Measurements from ENCODE around the gene PCSK2. TPM values are rescaled to one million over a fixed set of nuclear protein-coding genes. Genes with fewer than 3 reads are reported as not detected.

The PCSK2 gene
- polyA plus RNA-seq, 2 of the 4 experiments (the other 2 are of a cell fraction) = 0.01 TPM; not detected in 1

DNA sequence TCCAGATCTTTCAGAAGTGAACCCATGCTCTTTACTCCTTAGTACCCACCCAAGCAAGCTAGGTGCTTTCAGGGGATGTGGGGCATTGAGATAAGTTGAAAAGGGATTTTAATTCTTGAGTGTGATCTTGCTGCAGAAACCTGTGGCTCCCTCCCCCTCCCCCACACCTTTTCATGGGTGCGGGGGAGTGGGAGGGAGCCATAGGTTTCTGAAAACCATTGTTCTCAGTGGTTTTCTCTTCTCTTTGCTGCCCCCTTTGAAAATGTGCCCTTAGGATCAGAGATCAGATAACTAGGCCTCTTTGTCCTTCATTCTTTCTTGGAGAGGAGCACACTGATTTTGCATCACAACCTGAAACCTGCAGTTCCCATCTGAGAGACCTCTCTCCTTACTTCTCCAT is 2.4 kb downstream of the PCSK2 start:
- no peak overlapping the region for H3K4me2 ChIP-seq
- DNase-seq (ENCODE audit: low read depth in 1 of 2, low spot score in 1 of 2) = no peak
- H3K9me3 ChIP-seq = no peaks in the 10 kb centered on the region
- no peak overlapping the region for H3K4me3 ChIP-seq
- no peak for ATAC-seq
- ChIA-PET POLR2A (no interaction called here), CTCF (no interaction called here)
- no peak for FAIRE-seq
- H3K27ac ChIP-seq = no peak overlapping the region
- 33% methylated on average over 1 of the region's 1 CpG for WGBS (ENCODE audit: missing lambda C conversion rate)
- TF ChIP-seq, protein P1, sequence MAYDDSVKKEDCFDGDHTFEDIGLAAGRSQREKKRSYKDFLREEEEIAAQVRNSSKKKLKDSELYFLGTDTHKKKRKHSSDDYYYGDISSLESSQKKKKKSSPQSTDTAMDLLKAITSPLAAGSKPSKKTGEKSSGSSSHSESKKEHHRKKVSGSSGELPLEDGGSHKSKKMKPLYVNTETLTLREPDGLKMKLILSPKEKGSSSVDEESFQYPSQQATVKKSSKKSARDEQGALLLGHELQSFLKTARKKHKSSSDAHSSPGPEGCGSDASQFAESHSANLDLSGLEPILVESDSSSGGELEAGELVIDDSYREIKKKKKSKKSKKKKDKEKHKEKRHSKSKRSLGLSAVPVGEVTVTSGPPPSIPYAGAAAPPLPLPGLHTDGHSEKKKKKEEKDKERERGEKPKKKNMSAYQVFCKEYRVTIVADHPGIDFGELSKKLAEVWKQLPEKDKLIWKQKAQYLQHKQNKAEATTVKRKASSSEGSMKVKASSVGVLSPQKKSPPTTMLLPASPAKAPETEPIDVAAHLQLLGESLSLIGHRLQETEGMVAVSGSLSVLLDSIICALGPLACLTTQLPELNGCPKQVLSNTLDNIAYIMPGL (CRISPR knock-in tag; IDR thresholded peaks at IDR 0.05; ENCODE audit: borderline replicate concordance) = no peak
- TF ChIP-seq MAFK (IDR thresholded peaks at IDR 0.05; ENCODE audit: partially characterized antibody) (no peak), SMC3 (IDR thresholded peaks at IDR 0.05) (no peak), RFX5 (IDR thresholded peaks at IDR 0.05) (no peak)
- peaks cover 7% of the 10 kb centered on the region for H3K4me1 ChIP-seq

DNA sequence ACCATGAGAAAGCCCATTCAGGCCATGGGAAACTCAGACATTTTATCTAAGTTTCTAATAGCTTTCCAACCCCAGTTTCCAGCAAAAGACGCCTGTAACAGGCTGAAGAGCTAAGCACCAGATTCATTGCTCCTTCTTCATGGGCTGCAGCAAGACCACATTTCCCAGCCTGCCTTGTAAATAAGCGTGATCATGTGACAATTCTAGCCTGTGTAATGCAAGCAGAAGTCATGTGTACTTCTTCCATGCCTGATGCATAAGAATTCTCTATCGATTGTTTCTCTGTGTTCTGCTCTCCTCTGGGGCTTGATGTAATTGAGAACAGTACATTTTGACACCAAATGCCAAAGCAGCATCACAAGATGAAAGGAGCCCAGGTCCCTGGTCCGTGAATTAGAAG is 6.8 kb downstream of the PCSK2 start:
- ATAC-seq (no peak), FAIRE-seq (no peak), DNase-seq (ENCODE audit: low read depth in 1 of 2, low spot score in 1 of 2) (no peak)
- TF ChIP-seq USF2 (IDR thresholded peaks at IDR 0.05) (no peak), HOXB5 (CRISPR knock-in tag; IDR thresholded peaks at IDR 0.05) (no peak), MYC (IDR thresholded peaks at IDR 0.05; ENCODE audit: borderline replicate concordance, low read length) (no peak), HDAC2 (IDR thresholded peaks at IDR 0.05) (no peak), MAZ (IDR thresholded peaks at IDR 0.05; ENCODE audit: borderline replicate concordance, low read depth, low read length) (no peak), ZNF302 (CRISPR knock-in tag; IDR thresholded peaks at IDR 0.05) (no peak), CBX2 (IDR thresholded peaks at IDR 0.05; ENCODE audit: borderline replicate concordance, low read depth) (no peak), RNF2 (IDR thresholded peaks at IDR 0.05; ENCODE audit: borderline replicate concordance, low read depth) (no peak), FOSB (CRISPR knock-in tag; IDR thresholded peaks at IDR 0.05) (no peak)
- TF ChIP-seq, protein P2, sequence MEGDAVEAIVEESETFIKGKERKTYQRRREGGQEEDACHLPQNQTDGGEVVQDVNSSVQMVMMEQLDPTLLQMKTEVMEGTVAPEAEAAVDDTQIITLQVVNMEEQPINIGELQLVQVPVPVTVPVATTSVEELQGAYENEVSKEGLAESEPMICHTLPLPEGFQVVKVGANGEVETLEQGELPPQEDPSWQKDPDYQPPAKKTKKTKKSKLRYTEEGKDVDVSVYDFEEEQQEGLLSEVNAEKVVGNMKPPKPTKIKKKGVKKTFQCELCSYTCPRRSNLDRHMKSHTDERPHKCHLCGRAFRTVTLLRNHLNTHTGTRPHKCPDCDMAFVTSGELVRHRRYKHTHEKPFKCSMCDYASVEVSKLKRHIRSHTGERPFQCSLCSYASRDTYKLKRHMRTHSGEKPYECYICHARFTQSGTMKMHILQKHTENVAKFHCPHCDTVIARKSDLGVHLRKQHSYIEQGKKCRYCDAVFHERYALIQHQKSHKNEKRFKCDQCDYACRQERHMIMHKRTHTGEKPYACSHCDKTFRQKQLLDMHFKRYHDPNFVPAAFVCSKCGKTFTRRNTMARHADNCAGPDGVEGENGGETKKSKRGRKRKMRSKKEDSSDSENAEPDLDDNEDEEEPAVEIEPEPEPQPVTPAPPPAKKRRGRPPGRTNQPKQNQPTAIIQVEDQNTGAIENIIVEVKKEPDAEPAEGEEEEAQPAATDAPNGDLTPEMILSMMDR (IDR thresholded peaks at IDR 0.05) = no peak
- no peaks in the 10 kb centered on the region for H3K9me3 ChIP-seq
- ChIA-PET POLR2A (no interaction called here), CTCF (interaction anchor here (1.5 kb wide), 1 partner anchor 9 kb away, joined by 4 read pairs; no protein-coding TSS in a partner anchor)
- no peaks in the 10 kb centered on the region for H3K4me1 ChIP-seq
- no peak overlapping the region for H3K4me2 ChIP-seq
- H3K27ac ChIP-seq = no peak overlapping the region
- no peak overlapping the region for H3K4me3 ChIP-seq
- WGBS (ENCODE audit: missing lambda C conversion rate) = 2% methylated on average over 4 of the region's 4 CpGs

GRCh38 chr20:17236766-17237165 is 9.9 kb downstream of the PCSK2 start:
- DNase-seq (ENCODE audit: low read depth in 1 of 2, low spot score in 1 of 2) (no peak), FAIRE-seq (no peak), ATAC-seq (no peak)
- ChIA-PET POLR2A (no interaction called here), CTCF (no interaction called here)
- no peaks in the 10 kb centered on the region for H3K4me1 ChIP-seq
- no peak overlapping the region for H3K4me3 ChIP-seq
- H3K27ac ChIP-seq = no peak overlapping the region
- TF ChIP-seq, protein P3, sequence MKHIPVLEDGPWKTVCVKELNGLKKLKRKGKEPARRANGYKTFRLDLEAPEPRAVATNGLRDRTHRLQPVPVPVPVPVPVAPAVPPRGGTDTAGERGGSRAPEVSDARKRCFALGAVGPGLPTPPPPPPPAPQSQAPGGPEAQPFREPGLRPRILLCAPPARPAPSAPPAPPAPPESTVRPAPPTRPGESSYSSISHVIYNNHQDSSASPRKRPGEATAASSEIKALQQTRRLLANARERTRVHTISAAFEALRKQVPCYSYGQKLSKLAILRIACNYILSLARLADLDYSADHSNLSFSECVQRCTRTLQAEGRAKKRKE (CRISPR knock-in tag; IDR thresholded peaks at IDR 0.05; ENCODE audit: low read depth) = no peak
- no peak for TF ChIP-seq ZSCAN20 (CRISPR knock-in tag; IDR thresholded peaks at IDR 0.05)
- TF ChIP-seq RARB (CRISPR knock-in tag; IDR thresholded peaks at IDR 0.05) = no peak
- TF ChIP-seq MAZ (IDR thresholded peaks at IDR 0.05; ENCODE audit: borderline replicate concordance, low read depth, low read length) = no peak
- no peak overlapping the region for H3K4me2 ChIP-seq
- no peaks in the 10 kb centered on the region for H3K9me3 ChIP-seq

All from A549 (cell line).